Neutrophil (primary cell): ENCODE results near the gene DNAJC16.

ENCODE experiments used
- H3K27ac ChIP-seq: fragments of 200-600 bp; sonication (generic); 2 replicates; pipeline ENCODE4 v1.5.1; 2016; ENCODE audit warnings: mild to moderate bottlenecking, moderate library complexity
- H3K27me3 ChIP-seq: fragments of 200-600 bp; sonication (generic); 2 replicates; pipeline ENCODE4 v1.6.0; 2016; ENCODE audit warnings: mild to moderate bottlenecking
- H3K36me3 ChIP-seq: fragments of 200-600 bp; sonication (generic); 2 replicates; pipeline ENCODE4 v1.5.1; 2017
- H3K4me1 ChIP-seq, 2 experiments: fragments of 200-600 bp in 1 of 2; sonication (generic) in 1 of 2; 1 replicate in 1 of 2; 2 replicates in 1 of 2; pipeline versions ENCODE4 v1.5.1 to v1.6.1; 2013 to 2016; ENCODE audit warnings: low read depth in 1 of 2, low read length in 1 of 2, mild to moderate bottlenecking in 1 of 2, moderate library complexity in 1 of 2; ENCODE audit not compliant: control insufficient read depth in 1 of 2, insufficient read depth in 1 of 2
- H3K4me3 ChIP-seq, 2 experiments: fragments of 200-600 bp in 1 of 2; sonication (generic) in 1 of 2; 1 replicate in 1 of 2; 2 replicates in 1 of 2; pipeline ENCODE4 v1.5.1; 2013 to 2016; ENCODE audit warnings: low read depth in 1 of 2, low read length in 1 of 2, mild to moderate bottlenecking in 1 of 2, moderate library complexity in 1 of 2
- H3K9me3 ChIP-seq: fragments of 200-600 bp; sonication (generic); 2 replicates; pipeline ENCODE4 v1.5.1; 2016
- CTCF ChIP-seq: fragments of 200-600 bp; sonication (generic); IDR thresholded peaks from 2 replicates; pipeline ENCODE4 v1.5.1; 2016; ENCODE audit warnings: antibody characterized with exemption

DNAJC16 gene

GRCh38 chr1:15522551-15522950, 4.1 kb upstream of the DNAJC16 start:
- no peaks in the 10 kb centered on the region for H3K9me3 ChIP-seq
- H3K4me1 ChIP-seq, result peaks cover 32 to 34% of the 10 kb centered on the region in 2 experiments
- no peak for TF ChIP-seq CTCF
- H3K27ac ChIP-seq, result peak overlapping the region; percentile 99
- H3K36me3 ChIP-seq, result peaks cover 6% of the 10 kb centered on the region
- no peak overlapping the region for H3K4me3 ChIP-seq
- no peaks in the 10 kb centered on the region for H3K27me3 ChIP-seq

GRCh38 chr1:15523104-15524020, 3.3 kb upstream of the DNAJC16 start:
- TF ChIP-seq CTCF, result no peak
- H3K36me3 ChIP-seq, result no peaks in the 10 kb centered on the region
- peak overlapping the region; percentile 99 for H3K27ac ChIP-seq
- no peaks in the 10 kb centered on the region for H3K9me3 ChIP-seq
- H3K27me3 ChIP-seq, result no peaks in the 10 kb centered on the region
- H3K4me3 ChIP-seq, result peak overlapping the region; percentile 65 to 75
- peaks cover 34 to 39% of the 10 kb centered on the region in 2 experiments for H3K4me1 ChIP-seq

GRCh38 chr1:15524021-15524282, 2.7 kb upstream of the DNAJC16 start, which contains the start of gene CASP9:
Gene CASP9 (minus strand): TSS chr1:15524215. CDS start chr1:15524200, 15 bp downstream.
- no peaks in the 10 kb centered on the region for H3K27me3 ChIP-seq
- peak within 1 kb of the TSS; percentile 81 to 88 for H3K4me3 ChIP-seq
- TF ChIP-seq CTCF, result no peak
- H3K36me3 ChIP-seq, result no peaks in the 10 kb centered on the region
- H3K4me1 ChIP-seq, result peaks cover 34 to 39% of the 10 kb centered on the region in 2 experiments
- peak within 1 kb of the TSS; percentile 99 for H3K27ac ChIP-seq
- H3K9me3 ChIP-seq, result no peaks in the 10 kb centered on the region

GRCh38 chr1:15524283-15525049, 2.2 kb upstream of the DNAJC16 start:
- Histone ChIP-seq H3K27ac (peak overlapping the region; percentile 99), H3K36me3 (no peaks in the 10 kb centered on the region), H3K27me3 (no peaks in the 10 kb centered on the region), H3K4me3 (peak overlapping the region; percentile 75 to 81), H3K9me3 (no peaks in the 10 kb centered on the region), H3K4me1 (peaks cover 34 to 39% of the 10 kb centered on the region in 2 experiments)
- peak; percentile 34 for TF ChIP-seq CTCF

- Histone ChIP-seq H3K36me3 (no peaks in the 10 kb centered on the region), H3K4me3 (peak overlapping the region; percentile 81 to 88), H3K4me1 (peaks cover 34 to 39% of the 10 kb centered on the region in 2 experiments), H3K27me3 (no peaks in the 10 kb centered on the region), H3K9me3 (no peaks in the 10 kb centered on the region), H3K27ac (peak overlapping the region; percentile 99)
- TF ChIP-seq CTCF, result peak; percentile 29
These were observed 1.3 kb upstream of the DNAJC16 start for GRCh38 chr1:15525050-15526020.
